OCI-LY1 (cell line): ENCODE data around the gene IRAG1.

Source experiments
- H2AFZ ChIP-seq: fragments of 200-600 bp; sonication (generic), shearing (Covaris generic); 2 replicates; pipeline ENCODE4 v1.6.0; 2014; ENCODE audit warnings: antibody characterized with exemption, mild to moderate bottlenecking, low read length
- H3F3A ChIP-seq: fragments of 200-600 bp; sonication (generic), shearing (Covaris generic); 2 replicates; pipeline ENCODE4 v1.6.0; 2014; ENCODE audit warnings: mild to moderate bottlenecking, antibody characterized with exemption, low read length, moderate library complexity; ENCODE audit not compliant: insufficient read depth
- H3K27ac ChIP-seq: fragments of 200-600 bp; sonication (generic); 2 replicates; pipeline ENCODE4 v1.5.1; 2014; ENCODE audit warnings: low read length, mixed run types, mild to moderate bottlenecking, low read depth; ENCODE audit not compliant: poor library complexity, severe bottlenecking
- H3K27me3 ChIP-seq: fragments of 200-600 bp; sonication (generic); 2 replicates; pipeline ENCODE4 v1.6.0; 2014; ENCODE audit warnings: antibody characterized with exemption, mild to moderate bottlenecking, low read length, moderate library complexity; ENCODE audit not compliant: insufficient read depth
- H3K36me3 ChIP-seq: fragments of 200-600 bp; sonication (generic); 2 replicates; pipeline ENCODE4 v1.6.1; 2014; ENCODE audit warnings: mild to moderate bottlenecking, antibody characterized with exemption, low read length, moderate library complexity, mixed read lengths; ENCODE audit not compliant: insufficient read depth
- H3K4me1 ChIP-seq: fragments of 200-600 bp; sonication (generic); 2 replicates; pipeline ENCODE4 v1.5.1; 2014; ENCODE audit warnings: mild to moderate bottlenecking, low read length, moderate library complexity; ENCODE audit not compliant: insufficient read depth, severe bottlenecking
- H3K4me2 ChIP-seq: fragments of 200-600 bp; sonication (generic), shearing (Covaris generic); 2 replicates; pipeline ENCODE4 v1.6.1; 2014; ENCODE audit warnings: low read length
- H3K4me3 ChIP-seq: fragments of 200-600 bp; sonication (generic); 2 replicates; pipeline ENCODE4 v1.5.1; 2014; ENCODE audit warnings: low read length, low read depth, mild to moderate bottlenecking, mixed read lengths; ENCODE audit not compliant: poor library complexity, severe bottlenecking
- H3K79me2 ChIP-seq: fragments of 200-600 bp; shearing (Covaris generic); 2 replicates; pipeline ENCODE4 v1.6.1; 2016; ENCODE audit warnings: mixed run types, low read length, mixed read lengths; ENCODE audit not compliant: insufficient read depth
- H3K9ac ChIP-seq: fragments of 200-600 bp; sonication (generic), shearing (Covaris generic); 2 replicates; pipeline ENCODE4 v1.6.1; 2014; ENCODE audit warnings: mild to moderate bottlenecking, low read length, mixed read lengths
- H3K9me2 ChIP-seq: fragments of 200-600 bp; sonication (generic), shearing (Covaris generic); 2 replicates; pipeline ENCODE4 v1.6.1; 2014; ENCODE audit warnings: low read depth, mild to moderate bottlenecking, low read length, mixed read lengths
- H3K9me3 ChIP-seq: fragments of 200-600 bp; shearing (Covaris generic); 2 replicates; pipeline ENCODE4 v1.6.1; 2014; ENCODE audit warnings: low read length, mixed read lengths
- H4K20me1 ChIP-seq: fragments of 200-600 bp; sonication (generic), shearing (Covaris generic); 2 replicates; pipeline ENCODE4 v1.6.0; 2016; ENCODE audit warnings: mild to moderate bottlenecking, low read length; ENCODE audit not compliant: insufficient read depth
- EZH2 ChIP-seq: fragments of 200-600 bp; sonication (generic), shearing (Covaris generic); IDR thresholded peaks from 2 replicates; pipeline ENCODE4 v1.8.0; 2017; ENCODE audit warnings: borderline replicate concordance, mixed run types, mild to moderate bottlenecking, antibody characterized with exemption, low read length, moderate library complexity, mixed read lengths
- TF ChIP-seq, protein P1 (sequence below): fragments of 200-600 bp; sonication (generic), shearing (Covaris generic); IDR thresholded peaks from 2 replicates; pipeline ENCODE4 v1.5.1; 2017; ENCODE audit warnings: mild to moderate bottlenecking, antibody characterized with exemption, low read length, moderate library complexity, mixed read lengths

Gene IRAG1

DNA sequence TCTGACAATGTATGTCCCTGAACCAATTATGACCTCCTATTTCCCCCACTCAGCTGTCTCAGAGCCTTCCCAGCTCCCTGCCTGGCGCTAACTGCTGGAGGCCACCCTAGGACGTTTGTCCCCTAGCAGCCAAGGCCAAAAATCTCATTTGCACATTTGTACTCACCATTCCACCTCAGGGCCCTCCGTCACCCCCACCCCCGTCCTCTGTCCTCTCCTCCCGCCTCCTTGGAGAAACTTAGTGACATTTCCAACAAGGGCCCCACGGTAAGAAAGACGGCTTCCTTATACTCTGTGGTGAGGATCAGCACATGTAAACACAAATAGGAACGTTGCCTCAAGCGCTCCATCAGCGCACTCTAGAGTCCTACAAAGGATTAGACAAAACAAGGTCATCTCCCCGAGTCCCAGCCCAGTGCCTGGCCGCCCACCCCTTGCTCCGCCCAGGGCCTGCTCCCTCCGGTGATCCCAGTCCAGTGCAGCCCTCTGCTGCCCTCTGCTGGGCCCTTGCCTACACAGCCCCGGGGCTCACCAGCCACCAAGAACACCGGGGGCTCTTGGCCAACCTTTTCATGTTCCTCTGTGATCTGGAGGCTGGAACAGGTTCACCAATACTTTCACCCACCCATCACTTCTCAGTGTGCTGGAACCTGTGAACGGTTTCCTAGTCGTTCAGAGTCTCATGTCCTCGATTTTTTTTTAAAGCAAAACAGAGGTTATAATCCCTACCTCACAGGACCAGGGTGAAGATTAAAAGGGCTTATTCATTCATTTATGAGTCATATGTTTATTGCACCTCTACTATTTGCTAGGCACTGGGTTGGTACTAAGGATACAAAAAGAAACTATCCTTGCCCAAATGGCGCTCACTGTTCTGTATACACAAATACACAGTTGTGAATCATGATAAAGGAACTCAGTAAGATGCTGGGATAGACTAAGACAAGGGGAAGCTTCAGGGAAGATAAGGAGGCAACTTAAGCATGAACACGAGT is 42.2 kb upstream of the IRAG1 start:
- Histone ChIP-seq H4K20me1 (no peaks in the 10 kb centered on the region), H3K27ac (no peak overlapping the region), H2AFZ (no peak overlapping the region), H3K4me1 (peaks cover 5% of the 10 kb centered on the region), H3K27me3 (no peaks in the 10 kb centered on the region), H3K79me2 (no peaks in the 10 kb centered on the region), H3K36me3 (no peaks in the 10 kb centered on the region), H3K4me3 (peak overlapping the region; percentile 36), H3K9me3 (no peaks in the 10 kb centered on the region), H3K9ac (no peak overlapping the region; the same call in 1 of the 2 replicates), H3F3A (no peaks in the 10 kb centered on the region), H3K9me2 (no peaks in the 10 kb centered on the region), H3K4me2 (peak overlapping the region; percentile 58)
- TF ChIP-seq EZH2 = no peak
- TF ChIP-seq, protein P1, sequence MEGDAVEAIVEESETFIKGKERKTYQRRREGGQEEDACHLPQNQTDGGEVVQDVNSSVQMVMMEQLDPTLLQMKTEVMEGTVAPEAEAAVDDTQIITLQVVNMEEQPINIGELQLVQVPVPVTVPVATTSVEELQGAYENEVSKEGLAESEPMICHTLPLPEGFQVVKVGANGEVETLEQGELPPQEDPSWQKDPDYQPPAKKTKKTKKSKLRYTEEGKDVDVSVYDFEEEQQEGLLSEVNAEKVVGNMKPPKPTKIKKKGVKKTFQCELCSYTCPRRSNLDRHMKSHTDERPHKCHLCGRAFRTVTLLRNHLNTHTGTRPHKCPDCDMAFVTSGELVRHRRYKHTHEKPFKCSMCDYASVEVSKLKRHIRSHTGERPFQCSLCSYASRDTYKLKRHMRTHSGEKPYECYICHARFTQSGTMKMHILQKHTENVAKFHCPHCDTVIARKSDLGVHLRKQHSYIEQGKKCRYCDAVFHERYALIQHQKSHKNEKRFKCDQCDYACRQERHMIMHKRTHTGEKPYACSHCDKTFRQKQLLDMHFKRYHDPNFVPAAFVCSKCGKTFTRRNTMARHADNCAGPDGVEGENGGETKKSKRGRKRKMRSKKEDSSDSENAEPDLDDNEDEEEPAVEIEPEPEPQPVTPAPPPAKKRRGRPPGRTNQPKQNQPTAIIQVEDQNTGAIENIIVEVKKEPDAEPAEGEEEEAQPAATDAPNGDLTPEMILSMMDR = peak; percentile 96

DNA sequence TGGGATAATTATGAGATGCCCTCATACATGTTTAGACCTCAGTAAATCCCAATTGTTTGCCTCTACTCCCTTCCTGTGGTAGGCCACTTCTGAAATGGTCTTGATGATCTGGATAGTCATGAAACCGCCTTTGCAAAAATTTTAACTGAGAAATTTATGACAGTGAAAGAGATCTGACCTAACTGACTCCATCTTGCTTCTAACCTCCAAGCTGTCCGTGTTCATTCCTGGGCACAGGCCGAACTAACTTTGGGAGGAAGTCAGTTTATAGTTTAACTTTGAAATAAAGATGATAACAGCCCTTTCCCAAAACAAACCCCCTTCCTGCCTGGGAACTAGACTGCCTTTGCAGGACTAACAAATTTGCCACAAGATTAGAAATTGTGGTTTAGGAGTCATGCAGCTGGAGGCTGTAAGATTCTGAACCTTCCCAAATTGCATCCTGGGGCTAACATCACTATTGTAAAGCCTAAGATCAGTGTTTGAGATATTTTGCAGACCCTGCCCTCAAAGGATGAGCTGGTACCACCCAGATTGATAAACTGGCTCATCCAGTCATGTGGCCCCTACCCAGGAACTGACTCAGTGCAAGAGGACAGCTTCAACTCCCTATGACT is 37.6 kb upstream of the IRAG1 start:
- Histone ChIP-seq H3K4me3 (no peak overlapping the region), H3K9ac (no peak overlapping the region), H3K27me3 (no peaks in the 10 kb centered on the region; the same call in 1 of the 2 replicates)

DNA sequence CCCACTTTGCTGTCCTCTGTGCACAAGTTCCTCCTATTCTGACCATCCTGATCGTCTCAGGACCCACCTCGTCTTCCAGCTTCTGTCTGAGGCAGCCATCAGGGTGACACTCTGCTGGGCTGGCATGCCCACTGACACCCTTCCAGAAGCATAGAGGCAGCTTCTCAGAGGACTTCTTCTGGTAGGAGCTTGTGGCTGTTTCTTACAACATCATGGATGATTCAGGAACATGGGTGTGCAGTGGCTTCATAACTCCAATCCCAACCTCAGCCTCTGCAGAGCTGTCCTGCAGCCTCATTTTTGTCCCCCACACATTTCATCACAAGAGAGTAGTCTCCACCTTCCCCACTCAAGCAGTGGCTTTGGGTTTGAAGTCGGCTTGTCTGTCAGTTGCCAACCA is 36.6 kb upstream of the IRAG1 start:
- Histone ChIP-seq H3K36me3 (no peaks in the 10 kb centered on the region), H3K4me1 (no peaks in the 10 kb centered on the region)

More for the DNA sequence above, 37.6 kb upstream of the IRAG1 start:
- no peak overlapping the region for H3K4me2 ChIP-seq
- TF ChIP-seq, protein P1 = no peak
- no peak for TF ChIP-seq EZH2
- no peak overlapping the region for H3K27ac ChIP-seq
- H3K9me2 ChIP-seq = no peaks in the 10 kb centered on the region
- H3F3A ChIP-seq = no peaks in the 10 kb centered on the region
- no peaks in the 10 kb centered on the region for H3K36me3 ChIP-seq
- H4K20me1 ChIP-seq = no peaks in the 10 kb centered on the region
- peaks cover 5% of the 10 kb centered on the region for H3K4me1 ChIP-seq
- H3K79me2 ChIP-seq = no peaks in the 10 kb centered on the region
- no peak overlapping the region for H2AFZ ChIP-seq
- H3K9me3 ChIP-seq = no peaks in the 10 kb centered on the region

More for the DNA sequence above, 36.6 kb upstream of the IRAG1 start:
- Histone ChIP-seq H3K27me3 (peaks cover under 1% of the 10 kb centered on the region; the same call in 1 of the 2 replicates), H3K27ac (no peak overlapping the region), H3F3A (no peaks in the 10 kb centered on the region), H3K9me3 (no peaks in the 10 kb centered on the region), H2AFZ (no peak overlapping the region), H3K9me2 (no peaks in the 10 kb centered on the region), H3K4me2 (no peak overlapping the region), H3K79me2 (no peaks in the 10 kb centered on the region), H3K9ac (no peak overlapping the region), H3K4me3 (no peak overlapping the region), H4K20me1 (no peaks in the 10 kb centered on the region)
- TF ChIP-seq, protein P1 = no peak
- no peak for TF ChIP-seq EZH2
